HG02943 (cell line): ENCODE data around the gene CELF2.
"Not testable (repeated sequence)": the region's sequence is repeated elsewhere in the genome, so short reads cannot be mapped to it uniquely, and the experiment has no call there.

ENCODE experiments used
- ATAC-seq: cut with Tn5 transposase; IDR thresholded peaks from one replicate; pipeline ENCODE4 v1.9.1; 2021; ENCODE audit warnings: mild to moderate bottlenecking, low read depth, moderate library complexity; ENCODE audit not compliant: unreplicated experiment

Gene CELF2

DNA sequence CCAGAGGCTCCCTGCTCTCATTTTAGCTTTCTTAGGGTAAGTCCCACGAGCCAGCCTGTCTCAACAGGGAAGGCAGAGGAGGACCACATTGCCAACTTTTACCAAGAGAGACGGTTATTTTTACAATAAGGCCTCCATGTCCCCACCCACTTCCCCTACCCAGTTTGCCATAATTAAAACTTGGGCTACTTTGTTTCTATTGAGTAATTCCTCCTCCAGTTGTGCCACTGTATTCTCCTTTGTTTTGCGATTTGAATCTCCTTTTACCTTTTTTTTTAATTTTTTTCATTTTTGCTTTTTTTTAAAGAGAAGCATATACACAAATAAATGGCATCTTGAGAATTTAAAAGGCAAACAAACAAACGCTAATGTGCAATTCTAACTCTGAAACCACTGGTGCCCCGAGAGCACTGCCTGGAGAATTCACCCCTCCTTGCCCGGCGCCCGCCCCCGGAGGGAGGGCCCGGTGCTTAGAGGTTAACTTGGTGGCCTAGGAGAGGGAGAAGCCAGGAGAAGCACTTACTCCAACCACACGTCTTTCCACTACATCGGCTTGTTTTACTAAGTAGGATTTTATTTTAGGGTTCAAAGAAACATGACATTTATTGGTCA is 311.5 kb downstream of the CELF2 start:
- no peak for ATAC-seq

DNA sequence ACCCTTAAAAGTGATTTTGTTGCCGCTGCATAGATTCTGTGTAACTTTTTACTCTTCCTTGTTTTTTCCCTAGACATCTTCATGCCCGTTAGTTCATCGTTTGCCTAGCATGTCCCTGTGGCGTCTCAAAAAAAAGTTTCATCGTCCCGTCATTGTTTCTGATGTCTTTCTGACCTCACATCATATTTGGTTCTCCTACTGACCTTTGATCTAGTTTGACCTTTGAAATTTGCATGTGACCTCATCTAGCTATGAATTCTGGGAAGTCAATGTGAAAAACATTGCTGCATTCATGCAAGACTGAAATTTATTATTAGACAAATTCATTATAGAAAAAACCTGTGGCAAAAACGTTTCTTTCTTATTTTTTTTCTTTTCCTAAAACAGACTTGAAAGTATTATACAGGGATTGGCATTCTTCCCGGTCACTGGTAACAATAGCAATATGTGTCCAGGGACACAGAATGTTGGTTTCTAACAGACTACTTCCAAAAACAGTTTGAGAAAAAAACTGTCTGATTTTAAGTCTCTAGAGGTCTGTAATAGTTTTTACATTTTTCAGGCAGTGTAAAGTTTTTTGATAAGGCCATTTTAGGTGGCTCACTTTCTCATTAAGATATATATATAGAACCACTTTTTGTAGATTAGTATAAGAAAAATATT is 312.8 kb downstream of the CELF2 start:
- ATAC-seq: no peak

GRCh38 chr10:11331046-11331577 is 313.4 kb downstream of the CELF2 start:
- no peak for ATAC-seq

- no peak for ATAC-seq
Observed at GRCh38 chr10:11331726-11332125, 314.1 kb downstream of the CELF2 start.

DNA sequence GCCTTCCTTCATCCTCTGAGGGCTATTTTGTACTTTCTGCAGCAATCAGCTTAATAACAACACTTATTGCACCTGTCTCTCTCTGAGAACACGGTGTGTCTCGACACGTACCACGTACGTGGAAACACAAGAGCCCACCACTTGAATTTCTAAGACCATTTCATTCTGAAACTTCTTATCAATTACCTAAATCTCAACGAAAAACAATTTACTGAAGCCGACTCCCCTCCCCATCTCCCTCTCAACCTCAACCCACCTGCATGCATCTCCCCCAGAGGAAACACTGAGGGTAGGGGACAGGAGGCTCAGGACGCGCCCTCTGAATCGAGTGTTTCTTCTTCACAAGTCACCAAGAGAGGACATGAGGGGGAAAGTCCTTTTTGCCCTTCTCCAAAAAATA is 315.2 kb downstream of the CELF2 start:
- no peak for ATAC-seq

DNA sequence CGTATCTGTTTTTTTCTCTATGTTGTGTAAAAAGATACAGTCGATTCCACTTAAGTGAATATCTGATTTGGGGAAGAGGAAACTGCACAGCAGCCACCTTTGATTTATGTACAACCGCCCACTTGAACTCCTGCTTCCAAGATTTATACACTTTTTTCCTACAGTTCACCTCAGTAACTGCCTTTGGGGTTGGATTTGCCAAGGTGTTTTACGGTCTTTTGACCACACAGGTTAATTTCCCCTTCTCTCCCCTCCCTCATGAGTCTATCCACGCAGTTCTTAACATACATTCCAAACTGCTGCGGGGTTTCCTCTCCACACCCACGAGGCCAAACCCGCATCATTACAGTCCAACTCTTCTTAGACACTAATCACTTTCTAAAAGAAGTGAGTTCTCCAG is 316.8 kb downstream of the CELF2 start:
- ATAC-seq: no peak

- no peak for ATAC-seq
Observed at GRCh38 chr10:11335167-11335652, 317.5 kb downstream of the CELF2 start.

GRCh38 chr10:11335881-11336430 is 318.3 kb downstream of the CELF2 start:
- ATAC-seq: no peak

GRCh38 chr10:11336722-11337162 is 319.1 kb downstream of the CELF2 start:
- no peak for ATAC-seq

DNA sequence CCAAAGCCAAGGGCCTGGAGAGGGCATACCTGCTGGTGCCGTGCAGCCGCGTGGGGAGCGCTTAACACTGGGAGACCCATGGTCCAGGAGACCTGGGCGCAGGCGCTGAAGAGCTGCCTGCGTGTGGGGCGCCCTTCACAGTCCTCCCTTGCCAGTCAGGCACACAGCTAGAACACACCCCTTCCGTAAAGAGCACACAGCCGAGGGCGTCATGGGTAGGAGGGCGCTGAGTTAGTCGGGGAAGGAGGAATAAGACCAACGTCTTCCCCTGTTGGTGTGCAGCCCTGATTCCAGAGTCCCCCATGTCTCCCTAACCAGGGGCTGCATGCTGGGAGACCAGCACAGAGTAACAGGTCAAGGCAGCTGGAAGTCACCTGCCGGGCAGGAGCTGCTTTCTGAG is 319.8 kb downstream of the CELF2 start:
- no peak for ATAC-seq

DNA sequence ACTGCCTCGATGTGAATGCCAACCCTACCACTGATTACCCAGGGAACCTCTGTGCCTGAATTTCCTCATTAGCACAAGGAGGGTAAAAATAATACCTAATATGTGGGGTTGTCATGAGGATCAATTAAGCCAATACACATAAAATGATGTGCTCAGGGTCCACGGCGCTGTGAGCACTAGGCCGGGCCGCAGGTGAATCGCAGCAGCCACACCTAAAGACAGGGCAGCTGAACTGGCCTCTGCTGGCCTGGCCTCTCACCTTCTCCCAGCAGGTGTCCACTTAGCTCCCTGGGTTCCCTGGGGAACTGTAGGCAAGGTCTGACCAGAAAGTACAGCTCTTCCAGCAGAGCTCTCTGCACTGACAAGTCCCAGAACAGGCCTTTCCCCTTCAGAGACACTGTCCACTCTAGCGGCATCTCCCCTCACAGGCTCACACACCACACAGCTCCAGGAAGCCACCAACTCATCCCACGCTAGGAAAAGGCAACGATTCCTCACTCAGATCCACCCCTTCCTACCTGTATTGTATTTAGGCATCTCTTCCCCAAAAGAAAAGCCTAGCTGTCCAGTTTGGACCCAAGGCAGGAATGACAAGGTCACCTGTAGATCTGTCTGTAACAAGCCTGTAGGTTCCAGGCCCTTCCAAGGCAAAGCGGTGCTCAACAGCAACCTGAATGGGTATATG is 320.6 kb downstream of the CELF2 start:
- no peak for ATAC-seq

- ATAC-seq: no peak
Observed at GRCh38 chr10:11339013-11339412, 321.3 kb downstream of the CELF2 start.

DNA sequence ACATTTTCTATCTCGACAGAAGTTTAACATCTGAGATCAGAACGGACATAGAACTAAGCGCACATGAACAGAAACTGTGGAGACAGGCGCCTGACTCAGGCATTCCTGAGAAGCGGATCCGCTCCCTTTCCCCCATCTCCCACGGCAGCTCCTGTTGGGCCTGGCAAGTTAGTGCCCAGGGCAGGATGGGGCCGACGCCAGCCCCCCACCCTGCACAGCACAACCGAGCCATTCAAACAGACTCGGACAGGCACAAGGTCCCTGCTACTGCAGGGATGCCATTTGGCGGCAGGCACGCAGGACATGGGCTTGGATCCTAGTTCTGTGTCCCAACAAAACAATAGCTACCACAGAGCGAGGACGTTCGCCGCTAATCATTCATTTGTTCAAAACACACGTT is 322.0 kb downstream of the CELF2 start:
- ATAC-seq: no peak

DNA sequence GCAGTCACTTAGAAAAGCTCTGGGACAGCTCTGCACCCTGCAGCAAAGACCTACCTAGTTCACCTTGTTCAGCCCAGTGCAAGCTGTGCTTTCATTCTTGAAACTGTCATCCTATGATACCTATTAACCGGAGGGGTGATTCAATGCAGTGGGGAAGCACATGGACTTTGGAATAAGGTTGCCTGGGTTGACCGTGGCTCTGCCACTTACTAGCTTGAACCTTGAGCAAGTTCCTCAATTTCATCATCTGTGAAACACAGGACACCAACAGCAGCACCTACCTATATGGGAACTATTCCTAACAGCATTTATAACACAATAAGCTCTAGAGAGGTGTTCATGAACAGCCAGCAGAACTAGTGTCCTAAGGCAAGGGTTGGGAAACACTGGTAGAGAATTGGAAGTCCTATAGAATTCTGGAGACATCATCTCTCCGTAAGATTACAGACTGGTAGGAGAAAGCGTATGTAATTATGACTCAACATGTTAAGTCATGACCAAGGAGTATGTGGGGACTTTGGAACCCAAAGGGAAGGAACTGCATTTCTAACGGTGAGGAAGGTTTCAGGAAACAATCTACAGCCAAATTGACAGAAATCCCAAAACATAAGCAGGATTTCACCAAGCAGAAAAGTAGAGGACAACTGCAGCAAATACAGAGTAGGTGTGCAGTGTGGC is 323.8 kb downstream of the CELF2 start:
- no peak for ATAC-seq

GRCh38 chr10:11344081-11344480 is 326.4 kb downstream of the CELF2 start:
- no peak for ATAC-seq

GRCh38 chr10:11344550-11344949 is 326.9 kb downstream of the CELF2 start:
- ATAC-seq: no peak

DNA sequence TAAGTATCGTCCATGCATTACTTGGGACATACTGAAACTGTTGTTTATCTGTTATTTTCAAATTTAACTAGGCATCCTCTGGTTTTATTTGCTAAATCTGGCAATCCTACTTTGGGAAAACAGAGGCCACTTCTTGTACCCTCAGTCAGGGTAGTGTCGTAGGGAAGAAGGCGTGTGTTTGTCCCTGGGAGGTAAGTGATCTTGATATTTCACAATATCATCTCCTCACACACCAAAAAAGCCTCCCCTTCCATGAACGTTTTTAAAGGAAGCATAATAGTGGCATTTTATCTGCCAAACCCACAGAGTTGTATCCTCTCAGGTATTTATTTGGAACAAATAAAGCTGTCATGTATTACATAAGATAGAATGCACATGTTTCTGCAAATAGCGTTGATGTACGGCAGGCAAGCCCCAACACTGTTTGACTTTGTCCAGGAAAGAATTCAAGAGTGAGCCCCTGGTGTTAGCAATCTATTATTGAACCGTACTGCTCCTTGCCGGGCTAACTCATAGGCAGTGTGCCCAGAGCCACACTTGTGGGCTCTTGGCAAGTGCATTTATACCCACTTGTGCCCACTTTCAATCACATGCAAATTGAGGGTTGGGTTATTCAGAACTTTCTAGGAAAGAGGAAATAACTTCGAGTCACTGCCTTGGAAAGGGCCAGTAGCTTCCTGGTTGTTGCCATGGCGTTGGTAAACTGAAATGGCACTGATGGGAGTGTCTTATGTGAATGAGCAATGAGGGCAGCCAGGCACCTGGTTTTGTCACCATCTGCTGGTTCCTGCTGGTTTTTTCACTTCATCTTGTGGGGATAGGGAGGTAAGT is 327.8 kb downstream of the CELF2 start:
- no peak for ATAC-seq

- ATAC-seq: not testable (repeated sequence)
Observed at GRCh38 chr10:11347580-11347979, 329.9 kb downstream of the CELF2 start.

- ATAC-seq: no peak
Observed at GRCh38 chr10:11351801-11352200, 334.1 kb downstream of the CELF2 start.
